ENCODE results near the gene ZP1.

DNA sequence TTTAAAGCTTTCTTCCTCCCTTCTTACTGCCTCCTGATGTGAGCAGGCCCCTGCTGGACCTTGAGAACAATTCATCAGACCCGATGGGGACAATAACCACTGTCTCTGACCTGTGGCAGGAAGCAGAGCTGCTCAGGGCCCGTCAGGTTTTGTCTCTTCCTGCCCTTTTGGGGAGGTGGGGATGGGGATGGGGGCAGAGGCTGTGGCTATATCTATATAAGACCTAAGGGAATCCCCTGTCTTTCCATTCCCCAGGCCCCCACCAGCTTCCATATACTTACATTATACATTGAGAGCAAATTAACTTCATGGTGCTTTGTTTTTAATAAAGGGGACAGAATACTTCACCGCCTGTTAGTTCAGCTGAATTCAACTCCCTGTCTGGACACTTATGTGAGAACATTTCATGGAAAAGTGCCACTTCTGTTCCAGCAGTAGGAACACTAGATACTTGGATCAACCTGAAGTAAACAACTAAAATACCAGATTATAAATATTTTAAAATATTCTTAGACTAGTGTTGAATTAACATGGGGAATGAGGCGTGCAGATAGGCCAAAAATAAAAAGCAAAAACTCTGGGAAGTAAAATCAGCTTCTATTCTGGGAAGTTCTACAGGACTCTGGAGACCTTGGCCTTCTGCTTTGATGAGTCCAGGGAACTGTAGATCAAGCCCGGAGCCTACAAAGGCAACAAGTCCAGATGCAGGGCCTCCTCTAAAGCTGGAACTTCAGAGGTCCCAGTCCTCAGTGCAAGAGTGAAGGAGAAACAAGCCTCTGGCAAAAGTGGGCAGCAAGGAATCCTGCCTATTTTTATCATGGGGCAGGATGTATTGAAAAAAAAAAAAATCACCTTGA, 11.1 kb downstream of the ZP1 start:
- TF ChIP-seq, protein P1, sequence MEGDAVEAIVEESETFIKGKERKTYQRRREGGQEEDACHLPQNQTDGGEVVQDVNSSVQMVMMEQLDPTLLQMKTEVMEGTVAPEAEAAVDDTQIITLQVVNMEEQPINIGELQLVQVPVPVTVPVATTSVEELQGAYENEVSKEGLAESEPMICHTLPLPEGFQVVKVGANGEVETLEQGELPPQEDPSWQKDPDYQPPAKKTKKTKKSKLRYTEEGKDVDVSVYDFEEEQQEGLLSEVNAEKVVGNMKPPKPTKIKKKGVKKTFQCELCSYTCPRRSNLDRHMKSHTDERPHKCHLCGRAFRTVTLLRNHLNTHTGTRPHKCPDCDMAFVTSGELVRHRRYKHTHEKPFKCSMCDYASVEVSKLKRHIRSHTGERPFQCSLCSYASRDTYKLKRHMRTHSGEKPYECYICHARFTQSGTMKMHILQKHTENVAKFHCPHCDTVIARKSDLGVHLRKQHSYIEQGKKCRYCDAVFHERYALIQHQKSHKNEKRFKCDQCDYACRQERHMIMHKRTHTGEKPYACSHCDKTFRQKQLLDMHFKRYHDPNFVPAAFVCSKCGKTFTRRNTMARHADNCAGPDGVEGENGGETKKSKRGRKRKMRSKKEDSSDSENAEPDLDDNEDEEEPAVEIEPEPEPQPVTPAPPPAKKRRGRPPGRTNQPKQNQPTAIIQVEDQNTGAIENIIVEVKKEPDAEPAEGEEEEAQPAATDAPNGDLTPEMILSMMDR (IDR thresholded peaks at IDR 0.05; ENCODE audit: low read depth, low read length, missing input control), result no peak
- TF ChIP-seq SP1 (IDR thresholded peaks at IDR 0.05), result no peak
- no peak for TF ChIP-seq GABPA (IDR thresholded peaks at IDR 0.05 in 1 of 2, conservative IDR thresholded peaks at IDR 0.05 in 1 of 2)
- TF ChIP-seq JUND (IDR thresholded peaks at IDR 0.05), result no peak
- TF ChIP-seq, protein P2, sequence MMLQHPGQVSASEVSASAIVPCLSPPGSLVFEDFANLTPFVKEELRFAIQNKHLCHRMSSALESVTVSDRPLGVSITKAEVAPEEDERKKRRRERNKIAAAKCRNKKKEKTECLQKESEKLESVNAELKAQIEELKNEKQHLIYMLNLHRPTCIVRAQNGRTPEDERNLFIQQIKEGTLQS (IDR thresholded peaks at IDR 0.05), result no peak
- TF ChIP-seq, protein P3, sequence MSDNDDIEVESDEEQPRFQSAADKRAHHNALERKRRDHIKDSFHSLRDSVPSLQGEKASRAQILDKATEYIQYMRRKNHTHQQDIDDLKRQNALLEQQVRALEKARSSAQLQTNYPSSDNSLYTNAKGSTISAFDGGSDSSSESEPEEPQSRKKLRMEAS (IDR thresholded peaks at IDR 0.05), result no peak
- TF ChIP-seq YY1 (IDR thresholded peaks at IDR 0.05), result no peak
- TF ChIP-seq TAF1 (conservative IDR thresholded peaks at IDR 0.05), result no peak

Measured in liver (tissue), 3 donors.